Neural cell (in vitro differentiated cells): Measurements from ENCODE around the gene ZFR2. TPM values are rescaled to one million over a fixed set of nuclear protein-coding genes. Genes with fewer than 3 reads are reported as not detected.

ENCODE experiments used
- H2AFZ ChIP-seq: fragments of 200-600, 300-800 bp; sonication (generic), shearing (Covaris generic); 2 replicates; pipeline ENCODE4 v1.6.0; 2014; ENCODE audit warnings: low read depth, mild to moderate bottlenecking, antibody characterized with exemption, low read length, moderate library complexity
- H3F3A ChIP-seq: fragments of 200-600 bp; shearing (Covaris generic); 2 replicates; pipeline ENCODE4 v1.6.1; 2016; ENCODE audit warnings: mild to moderate bottlenecking, moderate library complexity, mixed read lengths, antibody characterized with exemption, low read length; ENCODE audit not compliant: insufficient read depth, poor library complexity, severe bottlenecking
- H3K27ac ChIP-seq: fragments of 200-600, 300-800 bp; sonication (generic), shearing (Covaris generic); 2 replicates; pipeline ENCODE4 v1.5.1; 2014; ENCODE audit warnings: mild to moderate bottlenecking, low read length, moderate library complexity
- H3K27me3 ChIP-seq: fragments of 300-800, 200-600 bp; sonication (generic), shearing (Covaris generic); 2 replicates; pipeline ENCODE4 v1.6.0; 2014; ENCODE audit warnings: mild to moderate bottlenecking, low read depth, low read length, moderate library complexity; ENCODE audit not compliant: insufficient read depth
- H3K36me3 ChIP-seq: fragments of 300-800, 200-600 bp; sonication (generic), shearing (Covaris generic); 2 replicates; pipeline ENCODE4 v1.5.1; 2014; ENCODE audit warnings: mild to moderate bottlenecking, antibody characterized with exemption, low read length, moderate library complexity; ENCODE audit not compliant: insufficient read depth
- H3K4me2 ChIP-seq: fragments of 300-800, 200-600 bp; sonication (generic), shearing (Covaris generic); 2 replicates; pipeline ENCODE4 v1.6.0; 2014; ENCODE audit warnings: mild to moderate bottlenecking, low read length
- H3K4me3 ChIP-seq: fragments of 300-800, 200-600 bp; sonication (generic), shearing (Covaris generic); 2 replicates; pipeline ENCODE4 v1.5.1; 2014; ENCODE audit warnings: mild to moderate bottlenecking, low read length, moderate library complexity
- H3K79me2 ChIP-seq: fragments of 200-600 bp; shearing (Covaris generic); replicated peaks from 2 replicates; pipeline ENCODE4 v1.6.0; 2014; ENCODE audit warnings: mild to moderate bottlenecking, low read length, moderate library complexity; ENCODE audit not compliant: insufficient read depth
- H3K9ac ChIP-seq: fragments of 300-800, 200-600 bp; sonication (generic), shearing (Covaris generic); 2 replicates; pipeline ENCODE4 v1.6.1; 2016; ENCODE audit warnings: mild to moderate bottlenecking, low read length, mixed read lengths
- H3K9me2 ChIP-seq: fragments of 200-600 bp; shearing (Covaris generic); 2 replicates; pipeline ENCODE4 v1.6.1; 2016; ENCODE audit warnings: mild to moderate bottlenecking, low read length, mixed read lengths; ENCODE audit not compliant: insufficient read depth
- H3K9me3 ChIP-seq: fragments of 200-600, 300-800 bp; sonication (generic), shearing (Covaris generic); 2 replicates; pipeline ENCODE4 v1.6.1; 2016; ENCODE audit warnings: mild to moderate bottlenecking, mixed run types, low read length, moderate library complexity, mixed read lengths
- H4K20me1 ChIP-seq: fragments of 200-600 bp; shearing (Covaris generic); 2 replicates; pipeline ENCODE4 v1.6.1; 2016; ENCODE audit warnings: mild to moderate bottlenecking, mixed run types; ENCODE audit not compliant: insufficient read depth
- EP300 ChIP-seq: fragments of 450-650 bp; conservative IDR thresholded peaks from 2 replicates; pipeline ENCODE4 v1.6.1; 2014; ENCODE audit warnings: antibody characterized with exemption, mild to moderate bottlenecking, moderate library complexity; ENCODE audit not compliant: poor library complexity, severe bottlenecking
- EZH2 ChIP-seq: fragments of 200-600, 300-800 bp; shearing (Covaris generic), sonication (generic); IDR thresholded peaks from 2 replicates; pipeline ENCODE4 v1.6.1; 2014; ENCODE audit warnings: antibody characterized with exemption, low read length, borderline replicate concordance, mild to moderate bottlenecking; ENCODE audit not compliant: insufficient read depth, poor library complexity, severe bottlenecking
- MXI1 ChIP-seq: fragments of 450-650 bp; conservative IDR thresholded peaks from 2 replicates; pipeline ENCODE4 v1.6.1; 2014; ENCODE audit warnings: antibody characterized with exemption, mild to moderate bottlenecking; ENCODE audit not compliant: poor library complexity, severe bottlenecking
- POLR2AphosphoS5 ChIP-seq: IDR thresholded peaks from 2 replicates; pipeline ENCODE4 v1.6.1; 2012
- RAD21 ChIP-seq: fragments of 450-650 bp; conservative IDR thresholded peaks from 2 replicates; pipeline ENCODE4 v1.6.1; 2014; ENCODE audit warnings: antibody characterized with exemption, mild to moderate bottlenecking, moderate library complexity
- SMC3 ChIP-seq: fragments of 450-650 bp; conservative IDR thresholded peaks from 2 replicates; pipeline ENCODE4 v1.6.1; 2014; ENCODE audit warnings: antibody characterized with exemption, mild to moderate bottlenecking, moderate library complexity; ENCODE audit not compliant: poor library complexity
- TAF1 ChIP-seq: IDR thresholded peaks from 2 replicates; pipeline ENCODE4 v1.6.1; 2012; ENCODE audit warnings: low read depth
- polyA plus RNA-seq: library from polyadenylated mRNA; depleted of rRNA; stranded (reverse); fragments of >200 nt; gene quantifications from 2 replicates; pipeline ENCODE4 v1.2.3, GENCODE V29; 2014
- TF ChIP-seq, protein P1 (sequence below): fragments of 450-650 bp; IDR thresholded peaks from 2 replicates; pipeline ENCODE4 v1.5.1; 2014; ENCODE audit warnings: antibody characterized with exemption, mild to moderate bottlenecking, moderate library complexity; ENCODE audit not compliant: poor library complexity, severe bottlenecking
- TF ChIP-seq, protein P2 (sequence below): IDR thresholded peaks from 2 replicates; pipeline ENCODE4 v1.6.1; 2012; ENCODE audit warnings: borderline replicate concordance

The ZFR2 gene
- polyA plus RNA-seq, 1 donor from 2014 or later = 9.0 TPM

DNA sequence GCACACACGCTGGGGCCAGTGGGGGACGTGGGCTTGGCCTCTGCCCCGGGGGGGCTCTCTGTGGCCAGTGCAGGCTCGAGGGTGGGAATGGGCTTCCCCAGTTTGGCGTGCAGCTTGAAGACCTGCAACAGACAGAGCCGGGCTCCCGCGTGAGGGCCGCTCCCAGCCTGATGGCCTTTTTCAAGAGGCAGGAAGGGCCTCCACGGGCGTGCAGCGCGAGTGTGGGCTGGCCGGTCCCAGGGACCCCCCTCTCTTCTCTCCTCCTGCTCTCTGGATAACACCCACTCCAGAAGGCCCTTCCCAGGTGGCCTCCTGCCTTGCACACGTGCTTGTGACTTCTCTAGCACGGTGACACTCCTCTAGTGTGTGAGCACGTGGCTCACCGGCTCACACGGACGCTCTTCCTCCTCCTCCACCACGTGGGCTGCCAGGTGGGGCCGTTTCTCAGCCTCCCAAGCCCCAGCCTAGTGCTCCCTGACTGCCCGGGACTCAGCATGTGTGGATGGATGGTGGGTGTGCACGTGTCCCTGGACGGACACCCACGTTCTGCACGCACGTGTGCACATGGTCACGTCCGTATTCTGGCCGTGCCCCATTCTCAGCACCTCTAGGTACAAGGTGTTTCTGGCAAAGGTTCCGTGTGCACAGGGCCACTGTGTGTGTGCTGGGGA is 43.4 kb downstream of the ZFR2 start:
- Histone ChIP-seq H3K4me2 (no peak overlapping the region), H3K9me2 (no peaks in the 10 kb centered on the region), H3K36me3 (no peaks in the 10 kb centered on the region), H3K4me3 (no peak overlapping the region), H3K79me2 (no peaks in the 10 kb centered on the region), H3K9ac (no peak overlapping the region), H3F3A (no peaks in the 10 kb centered on the region), H3K27ac (no peak overlapping the region), H3K27me3 (no peaks in the 10 kb centered on the region), H4K20me1 (no peaks in the 10 kb centered on the region), H3K9me3 (no peaks in the 10 kb centered on the region), H2AFZ (no peak overlapping the region)
- TF ChIP-seq EP300 (no peak), RAD21 (no peak), EZH2 (no peak), POLR2AphosphoS5 (no peak), TAF1 (no peak), SMC3 (no peak), MXI1 (no peak)
- TF ChIP-seq, protein P1, sequence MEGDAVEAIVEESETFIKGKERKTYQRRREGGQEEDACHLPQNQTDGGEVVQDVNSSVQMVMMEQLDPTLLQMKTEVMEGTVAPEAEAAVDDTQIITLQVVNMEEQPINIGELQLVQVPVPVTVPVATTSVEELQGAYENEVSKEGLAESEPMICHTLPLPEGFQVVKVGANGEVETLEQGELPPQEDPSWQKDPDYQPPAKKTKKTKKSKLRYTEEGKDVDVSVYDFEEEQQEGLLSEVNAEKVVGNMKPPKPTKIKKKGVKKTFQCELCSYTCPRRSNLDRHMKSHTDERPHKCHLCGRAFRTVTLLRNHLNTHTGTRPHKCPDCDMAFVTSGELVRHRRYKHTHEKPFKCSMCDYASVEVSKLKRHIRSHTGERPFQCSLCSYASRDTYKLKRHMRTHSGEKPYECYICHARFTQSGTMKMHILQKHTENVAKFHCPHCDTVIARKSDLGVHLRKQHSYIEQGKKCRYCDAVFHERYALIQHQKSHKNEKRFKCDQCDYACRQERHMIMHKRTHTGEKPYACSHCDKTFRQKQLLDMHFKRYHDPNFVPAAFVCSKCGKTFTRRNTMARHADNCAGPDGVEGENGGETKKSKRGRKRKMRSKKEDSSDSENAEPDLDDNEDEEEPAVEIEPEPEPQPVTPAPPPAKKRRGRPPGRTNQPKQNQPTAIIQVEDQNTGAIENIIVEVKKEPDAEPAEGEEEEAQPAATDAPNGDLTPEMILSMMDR = no peak
- TF ChIP-seq, protein P2, sequence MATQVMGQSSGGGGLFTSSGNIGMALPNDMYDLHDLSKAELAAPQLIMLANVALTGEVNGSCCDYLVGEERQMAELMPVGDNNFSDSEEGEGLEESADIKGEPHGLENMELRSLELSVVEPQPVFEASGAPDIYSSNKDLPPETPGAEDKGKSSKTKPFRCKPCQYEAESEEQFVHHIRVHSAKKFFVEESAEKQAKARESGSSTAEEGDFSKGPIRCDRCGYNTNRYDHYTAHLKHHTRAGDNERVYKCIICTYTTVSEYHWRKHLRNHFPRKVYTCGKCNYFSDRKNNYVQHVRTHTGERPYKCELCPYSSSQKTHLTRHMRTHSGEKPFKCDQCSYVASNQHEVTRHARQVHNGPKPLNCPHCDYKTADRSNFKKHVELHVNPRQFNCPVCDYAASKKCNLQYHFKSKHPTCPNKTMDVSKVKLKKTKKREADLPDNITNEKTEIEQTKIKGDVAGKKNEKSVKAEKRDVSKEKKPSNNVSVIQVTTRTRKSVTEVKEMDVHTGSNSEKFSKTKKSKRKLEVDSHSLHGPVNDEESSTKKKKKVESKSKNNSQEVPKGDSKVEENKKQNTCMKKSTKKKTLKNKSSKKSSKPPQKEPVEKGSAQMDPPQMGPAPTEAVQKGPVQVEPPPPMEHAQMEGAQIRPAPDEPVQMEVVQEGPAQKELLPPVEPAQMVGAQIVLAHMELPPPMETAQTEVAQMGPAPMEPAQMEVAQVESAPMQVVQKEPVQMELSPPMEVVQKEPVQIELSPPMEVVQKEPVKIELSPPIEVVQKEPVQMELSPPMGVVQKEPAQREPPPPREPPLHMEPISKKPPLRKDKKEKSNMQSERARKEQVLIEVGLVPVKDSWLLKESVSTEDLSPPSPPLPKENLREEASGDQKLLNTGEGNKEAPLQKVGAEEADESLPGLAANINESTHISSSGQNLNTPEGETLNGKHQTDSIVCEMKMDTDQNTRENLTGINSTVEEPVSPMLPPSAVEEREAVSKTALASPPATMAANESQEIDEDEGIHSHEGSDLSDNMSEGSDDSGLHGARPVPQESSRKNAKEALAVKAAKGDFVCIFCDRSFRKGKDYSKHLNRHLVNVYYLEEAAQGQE = no peak

DNA sequence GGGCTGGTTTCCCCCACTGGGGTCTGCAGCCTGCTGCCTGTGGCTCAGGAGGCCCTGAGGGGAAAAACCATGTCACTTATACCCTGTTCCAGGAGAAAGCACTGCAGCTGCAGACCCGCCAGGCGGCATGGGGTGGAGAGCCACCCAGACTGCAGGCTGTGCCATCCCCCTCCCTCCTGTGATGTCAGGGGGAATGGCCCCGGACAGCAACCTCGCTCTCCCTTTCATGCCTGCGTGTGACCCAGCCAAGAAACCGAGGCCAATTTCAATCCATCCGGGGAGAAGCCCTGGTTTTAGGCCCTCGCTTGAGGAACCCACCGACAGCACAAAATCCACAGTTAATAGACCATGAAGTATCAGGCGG is 45.5 kb downstream of the ZFR2 start:
- Histone ChIP-seq H3K79me2 (no peaks in the 10 kb centered on the region), H4K20me1 (no peaks in the 10 kb centered on the region), H3K27me3 (no peaks in the 10 kb centered on the region), H3K36me3 (no peaks in the 10 kb centered on the region), H3K9ac (no peak overlapping the region), H3K9me2 (no peaks in the 10 kb centered on the region), H3K4me2 (no peak overlapping the region), H2AFZ (no peak overlapping the region), H3K27ac (no peak overlapping the region), H3K9me3 (no peaks in the 10 kb centered on the region), H3K4me3 (no peak overlapping the region), H3F3A (no peaks in the 10 kb centered on the region)
- no peak for TF ChIP-seq MXI1
